Cerebellar nuclear complex (tissue), 1 donor: ENCODE results near the gene NEK8.
"Not testable (repeated sequence)": the region's sequence is repeated elsewhere in the genome, so short reads cannot be mapped to it uniquely, and the experiment has no call there.

Experiments used
- DNase-seq, 2 experiments: peaks; one replicate each; lab custom pipeline; 2025; lab: John Stamatoyannopoulos, UW

The NEK8 gene

DNA sequence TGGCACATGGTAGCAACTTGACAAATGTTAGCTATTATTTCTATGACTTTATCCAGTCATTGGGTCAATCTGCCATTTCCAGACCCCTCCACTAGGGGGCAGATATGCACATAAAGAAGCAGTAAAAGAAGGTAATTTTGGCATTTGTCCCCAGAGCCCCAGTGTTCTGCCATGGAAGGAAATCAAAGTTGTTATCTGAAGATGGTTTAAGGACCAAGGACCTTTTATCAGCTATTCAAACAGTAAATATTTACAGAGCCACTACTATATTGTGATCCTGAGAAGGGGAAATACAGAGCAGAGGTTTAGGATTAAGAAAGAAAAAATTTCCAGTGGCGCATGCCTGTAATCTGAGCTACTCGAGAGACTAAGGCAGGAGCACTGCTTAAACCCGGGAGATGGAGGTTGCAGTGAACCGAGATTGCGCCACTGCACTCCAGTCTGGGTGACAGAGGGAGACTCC is 35.2 kb downstream of the NEK8 start:
- DNase-seq: peak in 1 of 2 experiments; percentile 55

DNA sequence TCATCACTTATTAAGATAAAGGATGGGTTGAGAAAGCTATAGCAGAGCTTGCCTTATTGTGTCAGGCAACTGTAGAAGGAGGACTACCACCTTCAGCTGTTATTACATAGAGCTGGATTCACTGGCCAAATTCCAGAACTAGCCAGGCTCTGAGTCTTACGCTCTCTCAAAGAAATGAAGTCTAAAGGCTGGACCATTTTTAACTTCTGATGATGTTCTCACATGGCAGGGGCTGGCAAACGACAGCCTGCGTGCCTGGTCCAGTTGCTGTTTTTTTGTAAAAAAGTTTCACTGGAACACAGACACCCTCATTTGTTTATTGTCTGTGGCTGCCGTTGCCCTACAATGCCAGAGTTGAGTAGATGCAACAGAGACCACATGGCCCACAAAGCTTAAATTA is 36.5 kb downstream of the NEK8 start:
- DNase-seq: no peak

DNA sequence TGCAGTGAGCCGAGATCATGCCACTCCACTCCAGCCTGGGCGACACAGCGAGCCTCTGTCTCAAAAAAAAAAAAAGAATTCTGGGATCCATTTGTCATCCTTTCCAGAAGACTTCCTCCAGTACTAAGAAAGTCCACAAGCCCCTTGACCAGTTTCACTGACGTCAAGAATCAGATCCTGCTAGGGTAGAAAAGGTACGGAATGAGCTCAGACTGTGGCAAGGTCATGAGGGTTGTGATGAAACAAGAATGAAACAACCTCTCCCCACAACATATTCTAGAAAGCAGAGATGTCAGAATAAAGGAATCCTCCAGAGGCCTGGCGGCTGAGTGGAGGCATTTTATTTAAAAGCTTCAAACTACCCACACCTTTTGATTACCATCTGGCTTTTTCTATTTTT is 45.1 kb downstream of the NEK8 start:
- DNase-seq: no peak

GRCh38 chr17:28774206-28774605 is 45.6 kb downstream of the NEK8 start:
- no peak for DNase-seq

DNA sequence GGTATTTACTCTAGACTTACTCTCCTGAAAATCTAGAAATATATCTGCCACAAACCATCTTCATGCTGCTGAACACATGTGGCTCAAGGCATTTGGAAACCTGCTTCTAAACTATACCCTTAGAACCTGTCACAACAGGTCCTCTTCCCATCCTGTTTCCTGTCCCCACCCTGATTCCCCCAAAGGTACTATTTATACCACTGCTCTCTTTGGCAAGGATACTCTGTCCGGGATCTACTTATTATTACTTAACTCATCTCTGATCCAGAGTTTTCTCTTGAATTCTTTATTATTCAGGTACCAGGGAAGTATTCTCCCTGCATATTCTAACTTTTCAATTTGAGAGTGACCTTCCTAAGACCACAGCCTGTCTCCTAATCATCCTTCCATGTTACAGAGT is 48.6 kb downstream of the NEK8 start:
- DNase-seq: no peak

GRCh38 chr17:28779601-28780000 is 51.0 kb downstream of the NEK8 start:
- not testable (repeated sequence) for DNase-seq

DNA sequence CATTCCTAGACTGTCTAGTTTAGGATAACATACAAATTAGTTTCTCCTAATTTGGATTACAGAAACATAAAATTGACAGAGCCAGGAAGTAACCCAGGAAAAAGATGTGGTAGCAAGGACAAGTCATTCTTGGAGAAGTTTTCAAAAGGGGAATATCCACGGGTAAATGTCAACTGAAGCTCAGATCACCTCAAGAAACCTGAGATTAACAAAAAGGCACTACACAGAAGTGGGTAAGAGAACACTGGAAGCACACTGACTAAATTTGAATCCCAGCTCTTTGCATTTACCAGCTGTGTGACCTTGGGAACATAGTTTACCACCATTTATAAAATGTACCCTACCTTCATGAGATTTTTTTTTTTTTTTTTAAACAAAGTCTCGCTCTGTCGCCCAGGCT is 54.6 kb downstream of the NEK8 start:
- no peak for DNase-seq

GRCh38 chr17:28788100-28788499 is 59.5 kb downstream of the NEK8 start:
- DNase-seq: no peak
